Germinal center (tissue), 1 donor: ENCODE results near the gene PCGF3.
"Not testable (repeated sequence)": the region's sequence is repeated elsewhere in the genome, so short reads cannot be mapped to it uniquely, and the experiment has no call there.

Experiments
- DNase-seq: peaks from one replicate; pipeline ENCODE4 v3.0.0; 2012; ENCODE audit warnings: mixed read lengths, low spot score

PCGF3 gene

GRCh38 chr4:742742-743311, 37.2 kb downstream of the PCGF3 start:
- DNase-seq: peak; percentile 88

- no peak for DNase-seq
Observed at GRCh38 chr4:743463-744211, 38.0 kb downstream of the PCGF3 start.

GRCh38 chr4:744212-744841, 38.7 kb downstream of the PCGF3 start:
- DNase-seq: no peak

- DNase-seq: no peak
Observed at GRCh38 chr4:747546-748170, 42.0 kb downstream of the PCGF3 start.

- DNase-seq: no peak
Observed at GRCh38 chr4:748461-748860, 42.8 kb downstream of the PCGF3 start.

- no peak for DNase-seq
Observed at GRCh38 chr4:749698-750666, 44.4 kb downstream of the PCGF3 start.

- no peak for DNase-seq
Observed at GRCh38 chr4:751676-752075, 46.0 kb downstream of the PCGF3 start.

- no peak for DNase-seq
Observed at GRCh38 chr4:752196-752861, 46.7 kb downstream of the PCGF3 start.

- not testable (repeated sequence) for DNase-seq
Observed at GRCh38 chr4:753186-753585, 47.6 kb downstream of the PCGF3 start.

GRCh38 chr4:754221-755120, 48.8 kb downstream of the PCGF3 start:
- no peak for DNase-seq

- DNase-seq: no peak
Observed at GRCh38 chr4:757111-757510, 51.5 kb downstream of the PCGF3 start.

- not testable (repeated sequence) for DNase-seq
Observed at GRCh38 chr4:759810-760209, 54.2 kb downstream of the PCGF3 start.

GRCh38 chr4:760616-761015, 55.0 kb downstream of the PCGF3 start:
- DNase-seq: no peak

- DNase-seq: no peak
Observed at GRCh38 chr4:761086-761485, 55.5 kb downstream of the PCGF3 start.

GRCh38 chr4:761739-762138, 56.1 kb downstream of the PCGF3 start:
- no peak for DNase-seq

- no peak for DNase-seq
Observed at GRCh38 chr4:762211-763190, 56.9 kb downstream of the PCGF3 start.

- DNase-seq: no peak
Observed at GRCh38 chr4:763191-763810, 57.7 kb downstream of the PCGF3 start.

- DNase-seq: no peak
Observed at GRCh38 chr4:763922-764321, 58.3 kb downstream of the PCGF3 start.
